Measurements from ENCODE around the gene GSE1.
A peak's percentile ranks its signal among the peaks of the same experiment; 100 is the strongest.

The GSE1 gene

GRCh38 chr16:85612801-85613603 lies at the start of gene GSE1:
Gene GSE1, plus strand, starts transcription at chr16:85613322. Its CDS starts 70 bp downstream, at chr16:85613392.
- DNase-seq = peak; percentile 76

GRCh38 chr16:85563515-85564276 lies 49.4 kb upstream of the GSE1 start:
- no peak for DNase-seq

- peak; percentile 70 for DNase-seq
These were observed 48.7 kb upstream of the GSE1 start for GRCh38 chr16:85564277-85565051.

GRCh38 chr16:85565340-85565739 lies 47.8 kb upstream of the GSE1 start:
- DNase-seq = no peak

GRCh38 chr16:85565801-85566526 lies 47.2 kb upstream of the GSE1 start:
- DNase-seq = no peak

GRCh38 chr16:85566561-85567100 lies 46.5 kb upstream of the GSE1 start:
- no peak for DNase-seq

GRCh38 chr16:85567101-85567866 lies 45.8 kb upstream of the GSE1 start:
- DNase-seq = no peak

GRCh38 chr16:85567935-85568334 lies 45.2 kb upstream of the GSE1 start:
- no peak for DNase-seq

GRCh38 chr16:85568519-85568918 lies 44.6 kb upstream of the GSE1 start:
- no peak for DNase-seq

- no peak for DNase-seq
These were observed 44.0 kb upstream of the GSE1 start for GRCh38 chr16:85569039-85569614.

GRCh38 chr16:85569615-85570212 lies 43.4 kb upstream of the GSE1 start:
- DNase-seq = peak; percentile 28

- peak; percentile 47 for DNase-seq
These were observed 42.8 kb upstream of the GSE1 start for GRCh38 chr16:85570213-85570734.

- DNase-seq = peak; percentile 44
These were observed 42.2 kb upstream of the GSE1 start for GRCh38 chr16:85570735-85571562.

GRCh38 chr16:85571563-85571812 lies 41.6 kb upstream of the GSE1 start:
- no peak for DNase-seq

GRCh38 chr16:85571813-85572619 lies 41.1 kb upstream of the GSE1 start:
- DNase-seq = no peak

GRCh38 chr16:85573045-85573695 lies 40.0 kb upstream of the GSE1 start:
- no peak for DNase-seq

- DNase-seq = no peak
These were observed 39.2 kb upstream of the GSE1 start for GRCh38 chr16:85573696-85574641.

All from activated CD4-positive, alpha-beta T cell treated with anti-CD3 and anti-CD28 coated beads for 48 hours (primary cell).